Panc1 (cell line): ENCODE measurements around the gene MYBBP1A. TPM values are rescaled to one million over a fixed set of nuclear protein-coding genes. Genes with fewer than 3 reads are reported as not detected.

Experiments used
- ATAC-seq: fragments of 200-7000 bp; cut with Tn5 transposase; 2 replicates; pipeline ENCODE4 v1.9.1; 2020; ENCODE audit warnings: mild to moderate bottlenecking, moderate library complexity
- BruUV-seq: library from RNA; stranded (reverse); fragments of 400-500 nt; replicated peaks from 2 replicates; lab custom pipeline; 2021; lab: Mats Ljungman, UMichigan
- CTCF ChIA-PET: fragments of 300-600 bp; sonication (Branson Sonifier 250); formaldehyde crosslinking; loops from one replicate; lab custom pipeline; 2022; ENCODE audit warnings: antibody characterized with exemption; lab: Charles Lee
- POLR2A ChIA-PET: fragments of 300-600 bp; sonication (Branson Sonifier 250); formaldehyde crosslinking; loops from one replicate; lab custom pipeline; 2022; ENCODE audit warnings: antibody characterized with exemption; lab: Charles Lee
- DNase-seq: peaks from one replicate; pipeline ENCODE4 v3.0.0-alpha.2; 2010; ENCODE audit warnings: low read depth, low spot score
- H3K27ac ChIP-seq: 2 replicates; pipeline ENCODE4 v1.5.1; 2011; ENCODE audit warnings: mild to moderate bottlenecking, low read length, inconsistent platforms
- H3K27me3 ChIP-seq: fragments of 200-500 bp; sonication (Bioruptor generic); 2 replicates; pipeline ENCODE4 v1.6.0; 2014; ENCODE audit warnings: low read length, inconsistent platforms; ENCODE audit not compliant: control insufficient read depth, insufficient read depth
- H3K36me3 ChIP-seq: fragments of 200-500 bp; sonication (Bioruptor generic); 2 replicates; pipeline ENCODE4 v1.5.1; 2014; ENCODE audit warnings: inconsistent platforms, mild to moderate bottlenecking, low read length, moderate library complexity; ENCODE audit not compliant: control insufficient read depth, insufficient read depth
- H3K4me1 ChIP-seq: 2 replicates; pipeline ENCODE4 v1.5.1; 2011; ENCODE audit warnings: inconsistent platforms, mild to moderate bottlenecking, low read length, moderate library complexity; ENCODE audit not compliant: control insufficient read depth, insufficient read depth
- H3K4me3 ChIP-seq, 2 experiments: 2 replicates each; pipeline ENCODE4 v1.5.1; 2011 to 2012; ENCODE audit warnings: low read depth in 2 of 2, low read length in 2 of 2, mild to moderate bottlenecking in 2 of 2, inconsistent platforms in 1 of 2, moderate library complexity in 1 of 2
- H3K9me3 ChIP-seq: fragments of 200-500 bp; sonication (Bioruptor generic); 2 replicates; pipeline ENCODE4 v1.5.1; 2014; ENCODE audit warnings: low read depth, mild to moderate bottlenecking, inconsistent platforms, low read length, moderate library complexity; ENCODE audit not compliant: control insufficient read depth, insufficient read depth
- CTCF ChIP-seq: fragments of 450-650 bp; IDR thresholded peaks from 2 replicates; pipeline ENCODE4 v1.5.1; 2017; ENCODE audit warnings: mild to moderate bottlenecking
- POLR2AphosphoS5 ChIP-seq: IDR thresholded peaks from 2 replicates; pipeline ENCODE4 v1.6.1; 2012; ENCODE audit warnings: mild to moderate bottlenecking, low read depth, low read length, moderate library complexity
- REST ChIP-seq, 2 experiments: IDR thresholded peaks; 2 replicates each; pipeline ENCODE4 v1.6.1; 2011 to 2012; ENCODE audit warnings: low read depth in 2 of 2, control low read depth in 1 of 2, low read length in 1 of 2, mild to moderate bottlenecking in 1 of 2, moderate library complexity in 1 of 2; ENCODE audit not compliant: insufficient read depth in 1 of 2
- SIN3A ChIP-seq: IDR thresholded peaks from 2 replicates; pipeline ENCODE4 v1.6.1; 2012; ENCODE audit warnings: low read depth, mild to moderate bottlenecking, low read length, moderate library complexity, borderline replicate concordance; ENCODE audit not compliant: insufficient read depth
- TCF7L2 ChIP-seq: IDR thresholded peaks from 2 replicates; pipeline ENCODE4 v1.6.1; 2011; ENCODE audit warnings: mild to moderate bottlenecking, low read depth, low read length, inconsistent platforms
- in situ Hi-C: cut with HindIII; loops from 2 replicates; pipeline ENCODE4 v1.10.0; 2016; ENCODE audit warnings: low sequenced_read_pairs, low pct_unique_long_range_greater_than_20kb
- intact Hi-C: fragments of 100-400 bp; cut with micrococcal nuclease; formaldehyde crosslinking; loops from one replicate; pipeline ENCODE4 v1.10.0; 2022; ENCODE audit not compliant: unreplicated experiment
- total RNA-seq: library from RNA; stranded (reverse); gene quantifications from one replicate; pipeline ENCODE4 v1.2.1, GENCODE V29; 2021; ENCODE audit not compliant: unreplicated experiment

Gene MYBBP1A
- total RNA-seq, 1 experiment from 2014 or later, result 95.6 TPM

GRCh38 chr17:4532860-4533522, 22.2 kb downstream of the MYBBP1A start:
- in situ Hi-C loops (no loop called here), intact Hi-C loops (no loop called here)
- no peak for DNase-seq
- Histone ChIP-seq H3K9me3 (no peaks in the 10 kb centered on the region), H3K27me3 (no peaks in the 10 kb centered on the region), H3K4me3 (no peak overlapping the region), H3K36me3 (no peaks in the 10 kb centered on the region), H3K4me1 (peaks cover 29% of the 10 kb centered on the region), H3K27ac (no peak overlapping the region)
- ChIA-PET POLR2A (no interaction called here), CTCF (no interaction called here)
- TF ChIP-seq REST (IDR thresholded peaks at IDR 0.05; ENCODE audit: insufficient read depth in 1 of 2, low read depth in 2 of 2, low read length in 1 of 2) (no peak), POLR2AphosphoS5 (no peak), SIN3A (no peak), TCF7L2 (no peak), CTCF (no peak)
- BruUV-seq, result no TSS peak
- ATAC-seq, result no peak

- no peaks in the 10 kb centered on the region for H3K36me3 ChIP-seq
- H3K4me3 ChIP-seq, result no peak overlapping the region
- no peak for TF ChIP-seq CTCF
- no peak for TF ChIP-seq TCF7L2
- TF ChIP-seq POLR2AphosphoS5, result no peak
- no peak for TF ChIP-seq REST (IDR thresholded peaks at IDR 0.05; ENCODE audit: insufficient read depth in 1 of 2, low read depth in 2 of 2, low read length in 1 of 2)
- no peak for TF ChIP-seq SIN3A
- no peak overlapping the region for H3K27ac ChIP-seq
- POLR2A ChIA-PET, result no interaction called here
- in situ Hi-C loops (no loop called here), intact Hi-C loops (no loop called here)
- DNase-seq, result no peak
- peaks cover 21% of the 10 kb centered on the region for H3K4me1 ChIP-seq
- H3K27me3 ChIP-seq, result no peaks in the 10 kb centered on the region
- BruUV-seq, result no TSS peak
- ATAC-seq, result no peak
- no peaks in the 10 kb centered on the region for H3K9me3 ChIP-seq
- CTCF ChIA-PET, result no interaction called here
These were observed 23.0 kb downstream of the MYBBP1A start for GRCh38 chr17:4531988-4532736.
